Activated T-cell treated with anti-CD3 and anti-CD28 coated beads for 48 hours (primary cell): Measurements from ENCODE around the gene IQSEC1.
"Not testable (repeated sequence)": the region's sequence is repeated elsewhere in the genome, so short reads cannot be mapped to it uniquely, and the experiment has no call there.

Experiments
- DNase-seq: peaks from one replicate; pipeline ENCODE4 v3.0.0-alpha.2; 2020; ENCODE audit warnings: low read depth

IQSEC1 gene

DNA sequence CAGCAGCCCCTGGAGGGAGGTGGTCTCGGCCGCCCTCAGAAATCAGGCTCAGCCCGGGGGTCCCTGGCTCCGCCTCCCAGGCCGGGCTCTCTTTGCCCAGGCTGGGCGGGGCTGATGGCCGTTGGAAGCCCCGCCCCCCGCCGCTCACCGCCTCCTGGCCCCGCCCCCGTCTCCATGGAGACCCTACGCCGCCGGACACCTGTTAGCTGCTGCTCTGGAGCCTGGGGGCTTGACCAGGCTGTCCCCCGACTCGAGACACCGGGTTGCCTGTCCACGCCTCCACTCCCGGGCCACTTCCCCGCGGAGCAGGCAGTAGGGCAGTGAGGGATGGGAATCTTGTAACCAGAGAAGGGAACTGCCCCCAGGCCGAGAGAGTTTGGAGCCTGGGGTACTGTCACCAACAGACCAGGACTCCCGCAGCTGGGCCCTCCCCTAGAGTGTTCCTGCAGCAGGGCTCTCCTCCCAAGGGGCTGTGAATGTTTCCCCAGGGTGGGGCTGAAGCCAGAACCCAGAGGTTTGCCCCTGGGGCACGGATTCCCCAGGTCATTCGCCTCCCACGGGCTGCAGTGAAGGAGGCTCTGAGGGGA, 204.1 kb downstream of the IQSEC1 start:
- peak; percentile 37 for DNase-seq

DNA sequence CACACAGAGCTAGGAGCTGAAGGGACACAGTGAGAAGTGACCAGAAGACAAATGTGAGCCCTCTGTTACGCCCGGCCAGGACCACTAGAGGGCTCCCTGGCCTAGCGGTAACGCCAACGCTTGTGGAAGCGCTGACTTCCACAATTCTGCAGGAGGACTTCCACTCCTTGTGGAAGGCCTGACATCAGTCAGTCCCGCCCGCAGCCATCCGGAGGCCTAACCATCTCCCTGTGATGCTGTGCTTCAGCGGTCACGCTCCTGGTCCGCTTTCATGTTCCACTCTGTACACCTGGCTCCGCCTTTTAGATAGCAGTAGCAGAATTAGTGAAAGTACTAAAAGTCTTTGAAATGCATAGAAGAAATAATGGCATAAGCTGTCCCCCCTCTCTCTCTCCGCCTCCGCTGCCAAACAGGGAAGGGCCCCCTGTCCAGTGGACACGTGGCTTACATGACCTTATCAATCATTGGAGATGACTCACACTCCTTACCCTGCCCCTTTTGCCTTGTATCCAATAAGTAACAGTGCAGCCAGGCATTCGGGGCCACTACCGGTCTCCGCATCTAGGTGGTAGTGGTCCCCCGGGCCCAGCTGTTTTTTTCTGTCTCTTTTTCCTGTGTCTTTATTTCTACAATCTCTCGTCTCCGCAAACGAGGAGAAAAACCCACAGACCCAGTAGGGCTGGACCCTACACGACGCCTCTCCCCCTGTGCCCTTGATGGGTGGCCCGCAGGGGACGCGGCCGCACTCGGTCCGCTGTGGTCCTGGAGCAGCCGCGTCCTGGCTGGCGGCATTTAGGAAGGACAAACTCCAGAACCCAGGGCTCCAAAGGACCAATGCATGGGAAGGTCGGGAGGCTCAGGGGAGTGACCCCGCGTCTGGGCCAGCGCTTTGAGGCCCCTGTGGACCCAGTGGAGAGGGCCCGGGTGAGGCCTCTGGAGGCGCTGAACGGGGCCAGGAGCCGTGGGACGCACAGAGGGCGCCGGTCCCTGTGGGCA, 204.9 kb downstream of the IQSEC1 start:
- DNase-seq, result peak; percentile 54

DNA sequence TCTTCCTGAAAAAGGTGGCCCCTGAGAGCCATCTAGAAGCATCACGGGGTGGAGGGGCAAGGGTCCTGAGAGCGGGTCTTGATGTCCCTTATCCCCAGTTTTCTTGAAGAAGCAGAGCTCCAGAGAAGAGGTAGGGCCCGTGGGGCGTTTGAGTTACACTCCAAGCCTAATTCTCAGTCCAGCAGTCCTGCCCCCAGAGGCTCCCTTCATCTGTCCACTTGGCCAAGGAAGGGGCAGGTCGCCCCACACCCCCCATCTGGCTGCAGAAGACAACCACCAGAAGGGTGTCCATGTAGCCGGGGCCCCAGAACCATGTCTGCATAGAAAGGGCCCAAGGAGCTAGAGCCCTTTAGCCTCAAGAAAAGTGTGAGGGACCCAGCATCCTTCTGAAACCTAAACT, 206.4 kb downstream of the IQSEC1 start:
- no peak for DNase-seq

DNA sequence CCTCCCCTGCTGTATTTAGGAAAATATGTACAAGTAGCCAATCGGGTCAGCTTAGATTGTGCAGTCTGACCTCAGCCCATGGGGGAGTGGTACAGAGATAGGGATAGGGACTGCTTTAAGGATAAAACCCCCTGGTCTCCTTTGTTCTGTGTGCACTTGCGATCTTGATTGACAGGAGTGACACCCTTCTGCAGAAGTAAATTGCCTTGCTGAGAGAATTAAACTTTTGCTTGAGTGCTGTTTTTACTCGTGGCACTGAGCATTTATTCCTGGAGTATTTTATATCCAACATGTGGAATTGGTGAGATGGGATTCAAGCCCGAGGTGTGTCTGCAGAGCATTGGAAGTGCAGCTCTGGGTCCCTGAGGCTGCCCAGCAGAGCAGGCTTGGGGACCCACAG, 208.0 kb downstream of the IQSEC1 start:
- DNase-seq, result no peak

DNA sequence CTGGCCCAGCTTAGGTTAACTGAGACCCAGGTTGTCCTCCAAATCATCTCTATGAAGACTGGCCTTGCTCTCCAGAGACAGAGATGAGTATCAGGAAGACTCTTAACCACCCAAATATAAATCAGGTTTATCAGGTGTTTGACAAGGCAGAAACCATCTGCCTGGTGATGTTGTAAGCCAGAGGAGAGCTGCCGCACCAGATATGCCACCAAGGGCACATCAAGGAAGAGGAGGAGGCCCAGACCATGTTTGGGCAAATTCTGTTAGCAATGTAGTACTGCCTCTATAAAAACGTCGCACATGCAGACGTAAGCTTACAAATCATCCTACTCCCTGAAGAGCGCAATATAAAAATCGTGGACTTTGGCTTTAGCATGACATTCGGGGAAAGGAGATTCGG, 210.8 kb downstream of the IQSEC1 start:
- no peak for DNase-seq

DNA sequence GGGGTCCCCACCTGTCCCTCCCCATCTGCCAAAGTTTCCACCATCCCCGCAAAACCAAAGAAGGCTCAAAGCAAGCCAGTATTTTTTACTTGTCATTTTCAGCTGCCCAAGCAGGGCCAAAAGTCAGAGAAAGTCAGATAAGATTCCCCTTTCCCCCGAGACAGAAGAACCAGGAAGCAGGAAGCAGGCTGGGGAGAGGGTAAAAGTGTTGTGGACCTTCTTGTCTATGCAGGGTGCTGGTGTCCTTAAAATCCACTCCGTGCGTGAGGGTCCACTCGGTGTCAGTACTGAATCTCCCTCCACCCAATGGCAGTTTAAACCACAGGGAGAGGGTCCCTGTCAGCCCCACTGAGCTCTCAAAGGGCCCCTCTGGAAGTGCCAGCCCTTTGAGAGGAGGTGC, 211.6 kb downstream of the IQSEC1 start:
- DNase-seq, result no peak

DNA sequence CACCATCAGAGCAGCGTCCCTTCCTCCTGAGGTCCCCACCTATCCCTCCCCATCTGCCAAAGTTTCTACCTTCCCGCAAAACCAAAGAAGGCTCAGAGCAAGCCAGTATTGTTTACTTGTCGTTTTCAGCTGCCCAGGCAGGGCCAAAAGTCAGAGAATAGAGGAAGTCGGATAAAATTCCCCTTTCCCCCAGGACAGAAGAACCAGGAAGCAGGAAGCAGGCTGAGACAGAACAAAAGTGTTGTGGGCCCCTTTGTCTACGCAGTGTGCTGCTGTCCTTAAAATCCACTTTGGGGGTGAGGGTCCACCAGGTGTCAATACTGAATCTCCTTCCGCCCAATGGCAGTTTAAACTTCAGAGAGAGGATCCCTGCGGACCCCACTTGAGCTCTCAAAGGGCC, 213.4 kb downstream of the IQSEC1 start:
- DNase-seq, result no peak

DNA sequence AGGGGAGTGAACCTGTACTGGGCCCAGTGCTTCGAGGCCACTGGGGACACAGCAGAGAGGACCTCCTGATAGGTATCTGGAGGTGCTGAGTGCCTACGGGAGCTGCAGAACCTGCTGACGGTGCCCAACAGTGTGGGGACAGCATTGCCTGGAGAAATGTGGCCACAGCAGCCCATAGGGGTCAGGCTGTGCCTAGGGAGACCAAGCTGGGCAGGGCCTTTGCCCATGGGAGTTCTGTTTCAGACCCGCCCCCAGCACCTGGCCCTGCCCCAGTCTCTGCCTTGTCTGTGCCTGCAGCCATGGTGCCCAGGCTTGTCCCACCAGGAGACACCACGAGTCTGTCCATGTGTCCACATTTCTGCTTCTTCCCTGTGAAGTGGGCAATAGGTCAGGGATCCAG, 216.6 kb downstream of the IQSEC1 start:
- no peak for DNase-seq

DNA sequence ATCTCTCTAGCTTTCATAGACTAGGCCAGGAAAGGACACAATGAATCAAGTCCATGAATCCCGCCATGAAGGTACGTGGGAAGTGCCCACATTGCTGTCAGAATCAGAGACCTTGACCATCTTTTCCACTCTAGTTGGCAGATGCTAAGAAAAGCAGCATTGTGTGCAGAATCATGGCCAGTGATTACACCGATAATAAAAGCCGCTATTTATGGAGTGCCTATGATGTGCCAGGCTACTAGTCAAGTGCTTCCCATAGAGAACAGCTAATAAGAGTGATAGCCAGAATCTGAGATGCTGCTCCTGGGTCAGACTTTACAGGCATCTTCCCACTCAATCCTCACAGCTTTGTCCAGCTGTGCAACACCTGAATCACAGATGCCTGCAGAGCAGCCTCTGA, 218.7 kb downstream of the IQSEC1 start:
- no peak for DNase-seq

DNA sequence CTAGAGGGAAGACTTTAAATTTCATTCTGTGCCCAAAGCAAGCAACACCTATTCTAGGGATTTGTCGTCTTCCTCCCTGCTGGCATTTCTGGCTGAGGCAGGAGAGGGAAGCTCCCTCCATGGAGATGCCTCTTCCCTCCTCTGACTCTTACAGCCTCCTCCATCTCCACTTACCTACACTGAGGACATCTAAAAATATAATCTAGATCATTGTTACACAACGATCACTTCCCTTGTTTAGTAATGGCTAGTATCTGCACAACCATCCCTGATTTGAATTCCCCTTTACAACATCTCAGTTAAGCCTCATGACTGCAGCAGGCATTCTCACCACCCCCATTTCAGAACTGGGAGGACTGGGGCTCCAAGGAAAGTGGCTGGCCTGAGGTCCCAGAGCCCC, 219.4 kb downstream of the IQSEC1 start:
- not testable (repeated sequence) for DNase-seq

DNA sequence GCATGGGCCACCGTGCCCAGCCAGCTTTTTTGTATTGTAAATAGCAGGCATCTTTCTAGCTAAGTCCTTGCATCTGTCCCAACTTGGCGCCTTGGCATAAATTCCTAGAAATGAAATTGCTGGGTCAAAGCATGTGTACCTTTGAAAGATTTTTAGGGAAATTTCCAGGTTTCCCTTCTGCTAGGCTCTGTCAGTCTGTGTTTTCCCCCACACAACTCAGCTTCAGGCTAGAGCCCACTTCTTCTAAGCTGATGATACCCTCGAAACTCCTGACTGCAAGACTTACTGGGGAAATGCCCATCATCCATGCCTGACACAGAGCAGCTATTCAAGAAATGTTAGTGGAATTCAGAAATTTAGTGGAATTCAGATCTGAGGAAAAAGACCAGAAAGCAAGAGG, 221.0 kb downstream of the IQSEC1 start:
- DNase-seq, result no peak
